WTC11 (cell line): ENCODE measurements around the gene CNOT6.

ENCODE experiments used
- NR1H2 ChIP-seq: sonication (generic); formaldehyde crosslinking; IDR thresholded peaks from 2 replicates; pipeline ENCODE4 v1.9.0; 2021; ENCODE audit warnings: mild to moderate bottlenecking, moderate library complexity, missing genetic modification reagents
- ZNF281 ChIP-seq: sonication (generic); formaldehyde crosslinking; IDR thresholded peaks from 2 replicates; pipeline ENCODE4 v1.8.0; 2023; ENCODE audit warnings: mild to moderate bottlenecking, missing genetic modification reagents
- TF ChIP-seq, protein P1 (sequence below): sonication (generic); formaldehyde crosslinking; IDR thresholded peaks from 2 replicates; pipeline ENCODE4 v1.8.1; 2022; ENCODE audit warnings: low read depth, mild to moderate bottlenecking, moderate library complexity, missing genetic modification reagents, borderline replicate concordance
- TF ChIP-seq, protein P2 (sequence below): fragments of 200-600 bp; IDR thresholded peaks from 2 replicates; pipeline ENCODE4 v1.8.0; 2022; ENCODE audit warnings: antibody characterized with exemption
- TF ChIP-seq, protein P3 (sequence below): sonication (generic); formaldehyde crosslinking; IDR thresholded peaks from 2 replicates; pipeline ENCODE4 v1.8.0; 2022; ENCODE audit warnings: mild to moderate bottlenecking, missing genetic modification reagents
- TF ChIP-seq, protein P4 (sequence below): sonication (generic); formaldehyde crosslinking; IDR thresholded peaks from 2 replicates; pipeline ENCODE4 v1.8.0; 2022; ENCODE audit warnings: mild to moderate bottlenecking, missing genetic modification reagents

DNA sequence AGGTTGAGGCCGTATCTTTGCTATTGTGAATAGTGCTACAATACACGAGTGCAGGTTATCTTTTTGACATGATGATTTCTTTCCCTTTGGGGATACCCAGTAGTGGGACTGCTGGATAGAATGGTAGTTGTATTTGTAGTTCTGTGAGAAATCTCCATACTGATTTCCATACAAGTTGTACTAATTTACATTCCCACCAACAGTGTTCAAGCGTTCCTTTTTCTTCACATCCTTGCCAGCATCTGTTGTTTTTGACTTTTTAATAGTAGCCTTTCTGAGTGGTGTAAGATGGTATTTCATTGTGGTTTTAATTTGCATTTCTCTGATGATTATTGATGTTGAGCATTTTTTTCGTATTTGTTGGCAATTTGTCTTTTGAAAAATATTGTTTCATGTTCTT, 41.4 kb downstream of the CNOT6 start:
- TF ChIP-seq ZNF281 = no peak
- TF ChIP-seq NR1H2 (CRISPR knock-in tag) = no peak
- TF ChIP-seq, protein P1, sequence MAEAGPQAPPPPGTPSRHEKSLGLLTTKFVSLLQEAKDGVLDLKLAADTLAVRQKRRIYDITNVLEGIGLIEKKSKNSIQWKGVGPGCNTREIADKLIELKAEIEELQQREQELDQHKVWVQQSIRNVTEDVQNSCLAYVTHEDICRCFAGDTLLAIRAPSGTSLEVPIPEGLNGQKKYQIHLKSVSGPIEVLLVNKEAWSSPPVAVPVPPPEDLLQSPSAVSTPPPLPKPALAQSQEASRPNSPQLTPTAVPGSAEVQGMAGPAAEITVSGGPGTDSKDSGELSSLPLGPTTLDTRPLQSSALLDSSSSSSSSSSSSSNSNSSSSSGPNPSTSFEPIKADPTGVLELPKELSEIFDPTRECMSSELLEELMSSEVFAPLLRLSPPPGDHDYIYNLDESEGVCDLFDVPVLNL = no peak
- TF ChIP-seq, protein P2, sequence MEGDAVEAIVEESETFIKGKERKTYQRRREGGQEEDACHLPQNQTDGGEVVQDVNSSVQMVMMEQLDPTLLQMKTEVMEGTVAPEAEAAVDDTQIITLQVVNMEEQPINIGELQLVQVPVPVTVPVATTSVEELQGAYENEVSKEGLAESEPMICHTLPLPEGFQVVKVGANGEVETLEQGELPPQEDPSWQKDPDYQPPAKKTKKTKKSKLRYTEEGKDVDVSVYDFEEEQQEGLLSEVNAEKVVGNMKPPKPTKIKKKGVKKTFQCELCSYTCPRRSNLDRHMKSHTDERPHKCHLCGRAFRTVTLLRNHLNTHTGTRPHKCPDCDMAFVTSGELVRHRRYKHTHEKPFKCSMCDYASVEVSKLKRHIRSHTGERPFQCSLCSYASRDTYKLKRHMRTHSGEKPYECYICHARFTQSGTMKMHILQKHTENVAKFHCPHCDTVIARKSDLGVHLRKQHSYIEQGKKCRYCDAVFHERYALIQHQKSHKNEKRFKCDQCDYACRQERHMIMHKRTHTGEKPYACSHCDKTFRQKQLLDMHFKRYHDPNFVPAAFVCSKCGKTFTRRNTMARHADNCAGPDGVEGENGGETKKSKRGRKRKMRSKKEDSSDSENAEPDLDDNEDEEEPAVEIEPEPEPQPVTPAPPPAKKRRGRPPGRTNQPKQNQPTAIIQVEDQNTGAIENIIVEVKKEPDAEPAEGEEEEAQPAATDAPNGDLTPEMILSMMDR = no peak
- TF ChIP-seq, protein P3, sequence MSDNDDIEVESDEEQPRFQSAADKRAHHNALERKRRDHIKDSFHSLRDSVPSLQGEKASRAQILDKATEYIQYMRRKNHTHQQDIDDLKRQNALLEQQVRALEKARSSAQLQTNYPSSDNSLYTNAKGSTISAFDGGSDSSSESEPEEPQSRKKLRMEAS (CRISPR knock-in tag) = no peak
- TF ChIP-seq, protein P4, sequence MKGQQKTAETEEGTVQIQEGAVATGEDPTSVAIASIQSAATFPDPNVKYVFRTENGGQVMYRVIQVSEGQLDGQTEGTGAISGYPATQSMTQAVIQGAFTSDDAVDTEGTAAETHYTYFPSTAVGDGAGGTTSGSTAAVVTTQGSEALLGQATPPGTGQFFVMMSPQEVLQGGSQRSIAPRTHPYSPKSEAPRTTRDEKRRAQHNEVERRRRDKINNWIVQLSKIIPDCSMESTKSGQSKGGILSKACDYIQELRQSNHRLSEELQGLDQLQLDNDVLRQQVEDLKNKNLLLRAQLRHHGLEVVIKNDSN (CRISPR knock-in tag) = no peak
